ENCODE results near the gene PRRT4. TPM values are rescaled to one million over a fixed set of nuclear protein-coding genes. Genes with fewer than 3 reads are reported as not detected.

PRRT4 gene
- total and polyA plus RNA-seq, 5 donors from 2014 or later: 0.06 to 0.42 TPM; not detected in 3

DNA sequence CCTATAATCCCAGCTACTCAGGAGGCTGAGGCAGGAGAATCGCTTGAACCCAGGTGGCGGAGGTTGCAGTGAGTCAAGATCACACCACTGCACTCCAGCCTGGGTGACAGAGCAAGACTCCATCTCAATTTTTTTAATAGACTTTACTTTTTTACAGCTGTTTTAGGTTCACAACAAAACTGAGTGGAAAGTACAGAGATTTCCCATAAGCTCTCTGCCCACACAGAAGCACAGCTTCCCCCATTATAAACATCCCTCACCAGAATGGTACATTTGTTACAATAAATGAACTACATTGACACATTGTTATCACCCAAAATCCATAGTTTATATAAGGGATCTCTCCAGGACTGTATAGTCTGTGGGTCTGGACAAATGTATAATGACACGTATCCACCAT is 14.6 kb upstream of the PRRT4 start:
- peaks cover 2% of the 10 kb centered on the region for H3K27me3 ChIP-seq (ENCODE audit: control insufficient read depth, insufficient read depth, low read length)
- H3K36me3 ChIP-seq (ENCODE audit: control insufficient read depth, insufficient read depth, low read length): no peaks in the 10 kb centered on the region
- H3K27ac ChIP-seq (ENCODE audit: insufficient read depth, low read length, poor library complexity, severe bottlenecking): no peak overlapping the region
- H3K4me1 Mint-ChIP-seq: no peaks in the 10 kb centered on the region
- peaks cover 16% of the 10 kb centered on the region for H3K27me3 Mint-ChIP-seq
- H3K4me3 Mint-ChIP-seq: no peak overlapping the region
- no peak overlapping the region for H3K27ac Mint-ChIP-seq
- H3K9me3 Mint-ChIP-seq: peaks cover 0 to 2% (median 0%) of the 10 kb centered on the region in 7 donors
- no peaks in the 10 kb centered on the region for H3K9me3 ChIP-seq (ENCODE audit: control insufficient read depth in 2 of 2, low read length in 2 of 2)
- no peak overlapping the region for H3K4me3 ChIP-seq (ENCODE audit: low read depth, low read length)
- H3K4me1 ChIP-seq (ENCODE audit: control insufficient read depth, insufficient read depth, low read length, poor library complexity, severe bottlenecking): no peaks in the 10 kb centered on the region
- DNase-seq (no peak), ATAC-seq (ENCODE audit: low read depth in 2 of 2) (no peak)
- H3K36me3 Mint-ChIP-seq: no peaks in the 10 kb centered on the region

DNA sequence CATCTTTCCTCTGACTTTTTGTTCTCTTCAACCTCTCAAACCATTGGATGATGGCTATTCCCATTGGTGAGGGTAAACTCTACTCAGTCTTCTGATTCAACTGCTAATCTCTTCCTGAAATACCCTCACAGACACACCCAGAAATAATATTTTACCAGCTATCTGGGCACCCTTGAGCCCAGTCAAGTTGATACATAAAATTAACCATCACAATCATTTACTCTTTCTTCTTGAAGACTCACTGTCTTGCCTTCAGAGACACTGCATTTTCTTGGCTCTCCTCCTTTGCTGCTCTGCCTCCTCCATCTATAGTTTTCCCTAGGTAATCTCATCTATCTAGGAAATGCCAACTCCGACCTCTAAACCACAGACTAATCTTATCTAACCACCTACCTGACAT is 12.6 kb upstream of the PRRT4 start:
- H3K27me3 ChIP-seq (ENCODE audit: control insufficient read depth, insufficient read depth, low read length): peaks cover 2% of the 10 kb centered on the region
- no peaks in the 10 kb centered on the region for H3K9me3 ChIP-seq (ENCODE audit: control insufficient read depth in 2 of 2, low read length in 2 of 2)
- Mint-ChIP-seq H3K27me3 (peaks cover 33% of the 10 kb centered on the region), H3K4me1 (no peaks in the 10 kb centered on the region), H3K27ac (no peak overlapping the region), H3K36me3 (no peaks in the 10 kb centered on the region), H3K4me3 (no peak overlapping the region), H3K9me3 (peaks cover 0 to 2% (median 0%) of the 10 kb centered on the region in 7 donors)
- DNase-seq: no peak
- H3K27ac ChIP-seq (ENCODE audit: insufficient read depth, low read length, poor library complexity, severe bottlenecking): no peak overlapping the region
- H3K4me3 ChIP-seq (ENCODE audit: low read depth, low read length): no peak overlapping the region
- H3K4me1 ChIP-seq (ENCODE audit: control insufficient read depth, insufficient read depth, low read length, poor library complexity, severe bottlenecking): no peaks in the 10 kb centered on the region
- no peaks in the 10 kb centered on the region for H3K36me3 ChIP-seq (ENCODE audit: control insufficient read depth, insufficient read depth, low read length)
- no peak for ATAC-seq (ENCODE audit: low read depth in 2 of 2)

DNA sequence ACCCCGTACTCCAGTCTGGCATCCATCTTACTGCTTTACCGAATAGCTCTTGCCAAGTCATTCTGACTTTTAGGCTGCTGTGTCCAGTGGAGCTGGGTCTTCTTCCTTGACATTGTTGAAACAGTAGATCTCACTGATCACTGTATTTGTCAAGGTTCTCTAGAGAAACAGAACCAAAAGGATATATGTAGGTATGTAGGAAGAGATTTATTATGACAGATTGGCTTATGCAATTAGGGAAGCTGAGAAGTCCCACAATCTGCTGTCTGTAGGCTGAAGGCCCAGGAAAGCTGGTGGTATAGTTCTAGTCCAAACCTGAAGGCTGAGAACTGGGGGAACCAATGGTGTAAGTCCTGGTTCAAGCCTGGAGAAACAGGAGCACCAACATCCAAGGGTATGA is 12.1 kb upstream of the PRRT4 start:
- H3K27ac Mint-ChIP-seq: no peak overlapping the region
- H3K36me3 Mint-ChIP-seq: no peaks in the 10 kb centered on the region
- H3K9me3 Mint-ChIP-seq: peaks cover 0 to 2% (median 0%) of the 10 kb centered on the region in 7 donors
- H3K4me3 Mint-ChIP-seq: no peak overlapping the region
- Histone ChIP-seq H3K27me3 (ENCODE audit: control insufficient read depth, insufficient read depth, low read length) (peaks cover 2% of the 10 kb centered on the region), H3K27ac (ENCODE audit: insufficient read depth, low read length, poor library complexity, severe bottlenecking) (no peak overlapping the region), H3K9me3 (ENCODE audit: control insufficient read depth in 2 of 2, low read length in 2 of 2) (no peaks in the 10 kb centered on the region), H3K4me3 (ENCODE audit: low read depth, low read length) (no peak overlapping the region), H3K4me1 (ENCODE audit: control insufficient read depth, insufficient read depth, low read length, poor library complexity, severe bottlenecking) (no peaks in the 10 kb centered on the region), H3K36me3 (ENCODE audit: control insufficient read depth, insufficient read depth, low read length) (no peaks in the 10 kb centered on the region)
- ATAC-seq (ENCODE audit: low read depth in 2 of 2) (no peak), DNase-seq (no peak)
- peaks cover 38% of the 10 kb centered on the region for H3K27me3 Mint-ChIP-seq
- no peaks in the 10 kb centered on the region for H3K4me1 Mint-ChIP-seq

DNA sequence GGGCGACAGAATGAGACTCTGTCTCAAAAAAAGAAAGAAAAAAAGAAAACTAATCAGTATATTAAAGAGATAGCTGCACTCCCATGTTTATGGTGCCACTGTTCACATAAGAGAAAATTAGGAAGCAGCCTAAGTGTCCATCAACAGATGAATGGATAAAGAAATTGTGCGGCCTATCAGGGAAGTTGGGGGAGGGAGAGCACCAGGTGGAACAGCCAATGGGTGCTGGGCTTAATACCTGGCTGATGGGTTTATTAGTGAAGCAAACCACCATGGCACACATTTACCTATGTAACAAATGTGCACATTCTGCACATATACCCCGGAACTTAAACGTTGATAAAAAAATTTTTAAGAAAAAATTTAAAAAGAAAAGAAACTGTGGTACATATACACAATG is 9.0 kb upstream of the PRRT4 start:
- H3K4me3 ChIP-seq (ENCODE audit: low read depth, low read length): no peak overlapping the region
- H3K27me3 ChIP-seq (ENCODE audit: control insufficient read depth, insufficient read depth, low read length): no peaks in the 10 kb centered on the region
- ATAC-seq (ENCODE audit: low read depth in 2 of 2): no peak
- H3K9me3 ChIP-seq (ENCODE audit: control insufficient read depth in 2 of 2, low read length in 2 of 2): no peaks in the 10 kb centered on the region
- Mint-ChIP-seq H3K27ac (no peak overlapping the region), H3K9me3 (peaks cover 0 to 2% (median 0%) of the 10 kb centered on the region in 7 donors), H3K4me1 (no peaks in the 10 kb centered on the region), H3K4me3 (no peak overlapping the region), H3K27me3 (peaks cover 60% of the 10 kb centered on the region), H3K36me3 (no peaks in the 10 kb centered on the region)
- DNase-seq: no peak
- no peak overlapping the region for H3K27ac ChIP-seq (ENCODE audit: insufficient read depth, low read length, poor library complexity, severe bottlenecking)
- H3K36me3 ChIP-seq (ENCODE audit: control insufficient read depth, insufficient read depth, low read length): no peaks in the 10 kb centered on the region
- no peaks in the 10 kb centered on the region for H3K4me1 ChIP-seq (ENCODE audit: control insufficient read depth, insufficient read depth, low read length, poor library complexity, severe bottlenecking)

DNA sequence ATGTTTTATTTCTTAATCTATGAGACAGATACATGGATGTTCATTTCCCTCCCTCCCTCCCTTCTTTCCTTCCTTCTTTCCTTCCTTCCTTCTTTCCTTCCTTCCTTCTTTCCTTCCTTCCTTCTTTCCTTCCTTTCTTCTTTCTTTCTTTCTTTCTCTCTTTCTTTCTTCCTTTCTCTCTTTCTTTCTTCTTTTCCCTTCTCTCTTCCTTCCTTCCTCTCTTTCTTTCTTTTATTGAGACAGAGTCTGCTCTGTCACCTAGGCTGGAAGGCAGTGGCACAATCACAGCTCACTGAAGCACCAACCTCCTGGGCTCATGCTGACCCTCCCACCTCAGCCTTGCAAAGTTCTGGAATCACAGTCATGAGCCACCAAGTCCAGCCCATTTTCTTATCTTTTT is 5.5 kb upstream of the PRRT4 start:
- no peaks in the 10 kb centered on the region for H3K36me3 ChIP-seq (ENCODE audit: control insufficient read depth, insufficient read depth, low read length)
- Mint-ChIP-seq H3K4me1 (peaks cover 0 to 7% (median 1%) of the 10 kb centered on the region in 4 donors), H3K4me3 (no peak overlapping the region), H3K9me3 (peaks cover 0 to 3% (median 0%) of the 10 kb centered on the region in 7 donors), H3K27me3 (peaks cover 84% of the 10 kb centered on the region), H3K27ac (no peak overlapping the region), H3K36me3 (no peaks in the 10 kb centered on the region)
- H3K4me3 ChIP-seq (ENCODE audit: low read depth, low read length): no peak overlapping the region
- DNase-seq (no peak), ATAC-seq (ENCODE audit: low read depth in 2 of 2) (no peak)
- no peaks in the 10 kb centered on the region for H3K4me1 ChIP-seq (ENCODE audit: control insufficient read depth, insufficient read depth, low read length, poor library complexity, severe bottlenecking)
- peaks cover 20% of the 10 kb centered on the region for H3K27me3 ChIP-seq (ENCODE audit: control insufficient read depth, insufficient read depth, low read length)
- H3K27ac ChIP-seq (ENCODE audit: insufficient read depth, low read length, poor library complexity, severe bottlenecking): no peak overlapping the region
- H3K9me3 ChIP-seq (ENCODE audit: control insufficient read depth in 2 of 2, low read length in 2 of 2): no peaks in the 10 kb centered on the region

DNA sequence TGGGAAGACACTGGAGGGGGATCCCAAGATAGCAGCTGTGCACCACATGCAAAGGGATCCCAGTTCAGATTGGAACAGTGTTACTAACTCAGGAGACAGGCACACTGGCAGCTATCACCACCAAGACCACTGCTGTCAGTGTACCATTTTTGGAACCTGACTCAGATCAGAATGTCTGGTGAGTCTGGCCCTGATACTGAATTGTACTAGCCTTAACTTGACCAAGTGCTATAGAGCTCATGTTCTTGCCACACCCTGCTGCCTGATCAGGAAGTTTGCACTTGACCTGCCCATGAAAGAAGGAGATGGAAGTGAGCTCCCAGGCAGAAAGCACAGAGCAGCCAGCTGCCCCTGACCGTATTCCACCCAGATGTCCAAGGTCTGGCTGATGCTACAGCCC is 4.8 kb upstream of the PRRT4 start:
- ATAC-seq (ENCODE audit: low read depth in 2 of 2) (no peak), DNase-seq (no peak)
- H3K4me1 Mint-ChIP-seq: peaks cover 0 to 12% (median 3%) of the 10 kb centered on the region in 4 donors
- H3K27me3 Mint-ChIP-seq: peaks cover 85% of the 10 kb centered on the region
- no peaks in the 10 kb centered on the region for H3K36me3 Mint-ChIP-seq
- no peak overlapping the region for H3K4me3 Mint-ChIP-seq
- Histone ChIP-seq H3K4me1 (ENCODE audit: control insufficient read depth, insufficient read depth, low read length, poor library complexity, severe bottlenecking) (peaks cover 6% of the 10 kb centered on the region), H3K27me3 (ENCODE audit: control insufficient read depth, insufficient read depth, low read length) (peaks cover 21% of the 10 kb centered on the region), H3K27ac (ENCODE audit: insufficient read depth, low read length, poor library complexity, severe bottlenecking) (no peak overlapping the region), H3K36me3 (ENCODE audit: control insufficient read depth, insufficient read depth, low read length) (no peaks in the 10 kb centered on the region), H3K4me3 (ENCODE audit: low read depth, low read length) (no peak overlapping the region), H3K9me3 (ENCODE audit: control insufficient read depth in 2 of 2, low read length in 2 of 2) (no peaks in the 10 kb centered on the region)
- no peak overlapping the region for H3K27ac Mint-ChIP-seq
- H3K9me3 Mint-ChIP-seq: peaks cover 0 to 6% (median 0%) of the 10 kb centered on the region in 7 donors

DNA sequence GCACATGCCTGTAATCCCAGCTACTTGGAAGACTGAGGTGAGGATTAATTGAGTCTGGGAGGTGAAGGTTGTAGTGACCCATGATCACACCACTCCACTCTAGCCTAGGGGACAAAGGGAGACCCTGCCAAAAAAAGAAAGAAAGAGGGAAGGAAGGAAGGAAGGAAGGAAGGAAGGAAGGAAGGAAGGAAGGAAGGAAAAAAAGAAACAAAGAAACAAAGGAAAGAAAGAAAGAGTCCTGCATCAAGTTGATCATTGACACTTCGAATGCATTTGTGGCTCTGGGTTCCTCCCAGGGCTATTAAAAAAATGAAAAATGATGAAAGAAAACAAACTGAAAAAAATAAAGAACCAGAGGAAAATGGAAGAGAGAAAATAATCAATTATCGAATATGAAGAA is 3.9 kb upstream of the PRRT4 start:
- H3K36me3 Mint-ChIP-seq: no peaks in the 10 kb centered on the region
- H3K27ac Mint-ChIP-seq: no peak overlapping the region
- H3K27me3 Mint-ChIP-seq: peaks cover 84% of the 10 kb centered on the region
- Histone ChIP-seq H3K27ac (ENCODE audit: insufficient read depth, low read length, poor library complexity, severe bottlenecking) (no peak overlapping the region), H3K27me3 (ENCODE audit: control insufficient read depth, insufficient read depth, low read length) (peaks cover 21% of the 10 kb centered on the region), H3K36me3 (ENCODE audit: control insufficient read depth, insufficient read depth, low read length) (no peaks in the 10 kb centered on the region), H3K4me3 (ENCODE audit: low read depth, low read length) (no peak overlapping the region), H3K4me1 (ENCODE audit: control insufficient read depth, insufficient read depth, low read length, poor library complexity, severe bottlenecking) (peaks cover 14% of the 10 kb centered on the region), H3K9me3 (ENCODE audit: control insufficient read depth in 2 of 2, low read length in 2 of 2) (no peaks in the 10 kb centered on the region)
- H3K9me3 Mint-ChIP-seq: peaks cover 0 to 6% (median 0%) of the 10 kb centered on the region in 7 donors
- H3K4me1 Mint-ChIP-seq: peaks cover 0 to 18% (median 3%) of the 10 kb centered on the region in 4 donors
- no peak for DNase-seq
- H3K4me3 Mint-ChIP-seq: no peak overlapping the region
- no peak for ATAC-seq (ENCODE audit: low read depth in 2 of 2)

DNA sequence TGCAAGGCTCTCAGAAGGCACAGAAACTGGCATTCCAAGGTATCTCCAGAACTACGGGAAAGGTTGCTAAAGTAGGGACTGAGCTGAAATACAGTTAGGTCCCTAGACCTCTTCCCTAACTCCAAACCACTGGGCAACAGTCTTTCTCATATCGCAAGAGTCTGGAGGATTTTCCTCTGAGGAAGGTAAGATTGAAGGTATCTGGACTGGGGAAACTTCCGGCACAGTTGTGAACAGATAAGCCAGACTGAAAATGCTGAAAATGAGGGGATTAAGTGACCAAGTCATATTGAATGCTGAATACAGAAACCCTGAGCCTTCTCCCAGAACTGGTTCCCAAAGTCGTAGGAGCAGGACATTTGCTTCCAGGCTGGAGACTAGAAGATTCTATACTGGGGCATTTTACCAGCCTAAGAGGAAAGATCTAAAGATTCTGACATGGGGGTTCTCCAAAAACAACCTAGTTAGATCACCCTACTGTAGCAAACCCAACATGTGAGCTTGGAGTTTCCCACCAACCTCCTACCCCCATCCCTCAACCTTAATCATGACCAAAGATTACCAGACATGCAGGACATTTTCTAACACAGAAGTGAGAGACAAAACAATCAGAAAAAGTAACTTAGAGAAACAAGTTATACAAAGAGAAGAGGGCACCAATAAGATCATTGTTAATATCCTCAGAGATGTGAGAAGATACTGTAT is 2.8 kb upstream of the PRRT4 start:
- ATAC-seq (ENCODE audit: low read depth in 2 of 2): no peak
- Mint-ChIP-seq H3K27ac (no peak overlapping the region), H3K36me3 (no peaks in the 10 kb centered on the region), H3K9me3 (peaks cover 0 to 6% (median 0%) of the 10 kb centered on the region in 7 donors), H3K27me3 (peaks cover 83% of the 10 kb centered on the region), H3K4me3 (no peak overlapping the region), H3K4me1 (peaks cover 0 to 18% (median 3%) of the 10 kb centered on the region in 4 donors)
- DNase-seq: no peak
- Histone ChIP-seq H3K4me3 (ENCODE audit: low read depth, low read length) (no peak overlapping the region), H3K9me3 (ENCODE audit: control insufficient read depth in 2 of 2, low read length in 2 of 2) (no peaks in the 10 kb centered on the region), H3K27ac (ENCODE audit: insufficient read depth, low read length, poor library complexity, severe bottlenecking) (no peak overlapping the region), H3K36me3 (ENCODE audit: control insufficient read depth, insufficient read depth, low read length) (no peaks in the 10 kb centered on the region), H3K4me1 (ENCODE audit: control insufficient read depth, insufficient read depth, low read length, poor library complexity, severe bottlenecking) (peaks cover 18% of the 10 kb centered on the region), H3K27me3 (ENCODE audit: control insufficient read depth, insufficient read depth, low read length) (peaks cover 21% of the 10 kb centered on the region)

Measured in CD4-positive, CD25-positive, alpha-beta regulatory T cell (primary cell).